A204.1 (cell line): ENCODE measurements around the gene RNF41.

Experiments used
- FAIRE-seq: peaks from 2 replicates; lab custom pipeline; 2012; peaks lifted over from hg19 to GRCh38; lab: Jason Lieb, UNC

The RNF41 gene

GRCh38 chr12:56243731-56244181 is 22.0 kb upstream of the RNF41 start:
- FAIRE-seq: no peak

GRCh38 chr12:56242986-56243385 is 21.3 kb upstream of the RNF41 start:
- FAIRE-seq: no peak

- FAIRE-seq: no peak
Measured at GRCh38 chr12:56241424-56242303, 19.9 kb upstream of the RNF41 start.

- no peak for FAIRE-seq
Measured at GRCh38 chr12:56237552-56237951, 15.8 kb upstream of the RNF41 start.

- no peak for FAIRE-seq
Measured at GRCh38 chr12:56236985-56237384, 15.3 kb upstream of the RNF41 start.

- no peak for FAIRE-seq
Measured at GRCh38 chr12:56236091-56236490, 14.4 kb upstream of the RNF41 start.

- FAIRE-seq: no peak
Measured at GRCh38 chr12:56234746-56235436, 13.2 kb upstream of the RNF41 start.

GRCh38 chr12:56231184-56231582 is 9.5 kb upstream of the RNF41 start:
- FAIRE-seq: no peak

GRCh38 chr12:56230432-56231183 is 8.9 kb upstream of the RNF41 start:
- no peak for FAIRE-seq

GRCh38 chr12:56229916-56230431 is 8.3 kb upstream of the RNF41 start, which contains the start of gene SLC39A5:
Gene SLC39A5, plus strand, starts transcription at chr12:56230051. Its CDS starts 1,224 bp downstream, at chr12:56231275.
- FAIRE-seq: no peak

- no peak for FAIRE-seq
Measured at GRCh38 chr12:56229082-56229481, 7.4 kb upstream of the RNF41 start.

GRCh38 chr12:56224954-56225353 is 3.2 kb upstream of the RNF41 start:
- FAIRE-seq: no peak

GRCh38 chr12:56224102-56224701 is 2.5 kb upstream of the RNF41 start, which contains the start of gene NABP2:
Gene NABP2, plus strand, starts transcription at chr12:56224342. Its CDS starts 515 bp downstream, at chr12:56224857.
- FAIRE-seq: peak; percentile 98

GRCh38 chr12:56223571-56224101 is 1.9 kb upstream of the RNF41 start:
- no peak for FAIRE-seq

- no peak for FAIRE-seq
Measured at GRCh38 chr12:56222531-56222895, 791 bp upstream of the RNF41 start.

- FAIRE-seq: no peak
Measured at GRCh38 chr12:56221232-56221756, 428 bp downstream of the RNF41 start.

- no peak for FAIRE-seq
Measured at GRCh38 chr12:56220611-56221231, 1.0 kb downstream of the RNF41 start.

GRCh38 chr12:56219840-56220239 is 1.9 kb downstream of the RNF41 start:
- FAIRE-seq: no peak

GRCh38 chr12:56216461-56216860 is 5.3 kb downstream of the RNF41 start:
- no peak for FAIRE-seq

- no peak for FAIRE-seq
Measured at GRCh38 chr12:56213878-56214277, 7.8 kb downstream of the RNF41 start.

- FAIRE-seq: no peak
Measured at GRCh38 chr12:56212361-56212760, 9.4 kb downstream of the RNF41 start.
